HT-29 (cell line): ENCODE results near the gene GUSB. TPM values are rescaled to one million over a fixed set of nuclear protein-coding genes. Genes with fewer than 3 reads are reported as not detected.
A peak's percentile ranks its signal among the peaks of the same experiment; 100 is the strongest.
"Not testable (repeated sequence)": the region's sequence is repeated elsewhere in the genome, so short reads cannot be mapped to it uniquely, and the experiment has no call there.

ENCODE experiments used
- DNase-seq: peaks from one replicate; pipeline ENCODE4 v3.0.0-alpha.2; 2015; ENCODE audit warnings: low spot score
- total RNA-seq: library from RNA; depleted of rRNA; stranded (reverse); fragments of >200 nt; shearing (Covaris generic); gene quantifications from 2 replicates; pipeline ENCODE4 v1.2.3, GENCODE V29; 2014

The GUSB gene
- total RNA-seq, 1 experiment from 2014 or later: 84.3 TPM

DNA sequence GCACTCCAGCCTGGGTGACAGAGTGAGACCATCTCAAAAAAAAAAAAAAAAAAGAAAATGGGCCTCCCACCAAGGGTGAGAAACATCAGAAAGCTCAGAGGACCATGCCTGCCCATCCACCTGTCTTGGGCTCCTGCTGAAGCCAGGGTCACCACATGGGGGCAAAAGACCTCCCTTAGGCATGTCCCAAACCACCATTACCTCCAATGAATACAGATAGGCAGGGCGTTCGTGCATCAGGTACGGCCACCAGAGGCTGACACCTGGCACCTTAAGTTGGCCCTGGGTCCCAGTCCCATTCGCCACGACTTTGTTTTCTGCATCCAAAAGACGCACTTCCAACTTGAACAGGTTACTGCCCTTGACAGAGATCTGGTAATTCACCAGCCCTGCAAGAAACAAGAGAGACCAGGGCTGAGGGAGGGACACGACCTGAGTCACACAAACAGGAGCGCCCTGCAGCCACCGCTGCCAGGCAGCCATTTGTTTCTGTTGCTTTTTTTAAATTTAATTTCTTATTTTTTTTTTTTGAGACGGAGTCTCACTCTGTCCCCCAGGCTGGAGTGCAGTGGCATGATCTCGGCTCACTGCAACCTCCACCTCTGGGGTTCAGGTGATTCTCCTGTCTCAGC lies 6.1 kb downstream of the GUSB start:
- no peak for DNase-seq

DNA sequence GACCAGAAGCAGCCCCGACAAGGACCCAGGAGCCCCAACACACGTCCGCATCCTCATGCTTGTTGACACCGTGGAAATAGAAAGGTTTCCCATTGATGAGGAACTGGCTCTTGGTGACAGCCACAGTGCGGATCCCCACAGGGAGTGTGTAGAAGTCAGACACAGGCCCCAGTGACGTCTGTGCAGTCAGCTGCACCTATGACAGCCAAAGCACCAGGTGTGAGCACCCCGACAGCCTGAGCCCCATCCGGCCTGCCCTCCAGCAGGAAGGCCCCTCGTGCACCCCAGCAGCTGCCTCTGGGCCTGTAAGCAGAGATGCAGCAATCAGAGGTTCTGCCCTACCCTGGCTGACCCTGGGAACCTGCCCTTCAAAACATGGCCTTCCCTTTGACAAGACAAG lies 7.1 kb downstream of the GUSB start:
- DNase-seq: no peak

DNA sequence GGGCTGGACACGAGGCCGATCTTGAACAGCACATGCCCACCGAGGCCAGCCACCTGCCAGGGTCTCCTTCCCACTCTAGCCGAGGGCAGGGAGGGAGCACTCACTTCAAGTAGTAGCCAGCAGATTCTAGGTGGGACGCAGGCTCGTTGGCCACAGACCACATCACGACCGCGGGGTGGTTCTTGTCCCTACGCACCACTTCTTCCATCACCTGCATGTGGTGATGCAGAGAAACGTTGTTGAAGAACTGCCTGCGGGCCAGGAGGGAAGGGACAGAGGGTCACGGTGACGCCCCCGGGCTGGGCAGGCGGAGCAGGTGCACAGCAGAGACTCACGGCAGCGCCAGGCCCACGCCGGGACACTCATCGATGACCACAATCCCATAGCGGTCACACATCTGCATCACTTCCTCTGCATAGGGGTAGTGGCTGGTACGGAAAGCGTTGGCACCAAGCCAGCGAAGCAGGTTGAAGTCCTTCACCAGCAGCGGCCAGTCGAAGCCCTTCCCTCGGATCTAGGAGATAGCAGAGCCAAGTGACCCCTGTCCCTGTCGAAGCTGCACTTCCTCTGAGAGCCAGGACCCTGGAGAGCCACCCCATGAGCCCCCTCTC lies 7.7 kb downstream of the GUSB start:
- no peak for DNase-seq

DNA sequence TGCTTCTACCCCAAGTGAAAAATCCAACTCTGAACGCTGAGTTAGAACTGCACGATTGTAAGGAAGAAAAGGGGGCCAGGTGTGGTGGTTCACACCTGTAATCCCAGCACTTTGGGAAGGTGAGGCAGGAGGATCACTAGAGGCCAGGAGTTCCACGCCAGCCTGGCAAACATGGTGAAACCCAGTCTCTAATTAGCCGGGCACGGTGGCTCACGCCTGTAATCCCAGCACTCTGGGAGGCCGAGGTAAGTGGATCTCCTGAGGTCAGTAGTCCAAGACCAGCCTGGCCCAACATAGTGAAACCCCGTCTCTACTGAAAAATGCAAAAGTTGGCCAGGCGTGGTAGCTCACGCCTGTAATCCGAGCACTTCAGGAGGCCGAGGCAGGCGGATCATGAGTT lies 9.0 kb downstream of the GUSB start:
- DNase-seq: no peak

DNA sequence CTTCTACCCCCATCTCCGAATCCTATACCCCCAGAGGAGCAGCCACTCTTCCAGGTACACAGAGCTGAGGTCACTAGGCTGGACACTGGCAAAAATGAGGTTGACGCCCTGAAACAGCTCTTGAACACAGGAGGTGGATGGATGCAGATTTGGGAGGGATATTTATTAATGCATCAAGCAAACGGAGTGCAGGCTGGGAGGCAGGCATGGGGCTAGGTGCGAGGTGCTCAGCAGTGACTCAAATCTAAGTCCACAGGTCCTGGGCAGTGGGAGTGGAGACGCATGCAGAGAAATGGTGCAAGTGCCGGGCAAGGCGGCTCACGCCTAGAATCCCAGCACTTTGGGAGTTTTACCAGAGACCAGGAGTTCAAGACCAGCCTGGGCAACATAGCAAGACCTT lies 11.0 kb downstream of the GUSB start:
- DNase-seq: no peak

DNA sequence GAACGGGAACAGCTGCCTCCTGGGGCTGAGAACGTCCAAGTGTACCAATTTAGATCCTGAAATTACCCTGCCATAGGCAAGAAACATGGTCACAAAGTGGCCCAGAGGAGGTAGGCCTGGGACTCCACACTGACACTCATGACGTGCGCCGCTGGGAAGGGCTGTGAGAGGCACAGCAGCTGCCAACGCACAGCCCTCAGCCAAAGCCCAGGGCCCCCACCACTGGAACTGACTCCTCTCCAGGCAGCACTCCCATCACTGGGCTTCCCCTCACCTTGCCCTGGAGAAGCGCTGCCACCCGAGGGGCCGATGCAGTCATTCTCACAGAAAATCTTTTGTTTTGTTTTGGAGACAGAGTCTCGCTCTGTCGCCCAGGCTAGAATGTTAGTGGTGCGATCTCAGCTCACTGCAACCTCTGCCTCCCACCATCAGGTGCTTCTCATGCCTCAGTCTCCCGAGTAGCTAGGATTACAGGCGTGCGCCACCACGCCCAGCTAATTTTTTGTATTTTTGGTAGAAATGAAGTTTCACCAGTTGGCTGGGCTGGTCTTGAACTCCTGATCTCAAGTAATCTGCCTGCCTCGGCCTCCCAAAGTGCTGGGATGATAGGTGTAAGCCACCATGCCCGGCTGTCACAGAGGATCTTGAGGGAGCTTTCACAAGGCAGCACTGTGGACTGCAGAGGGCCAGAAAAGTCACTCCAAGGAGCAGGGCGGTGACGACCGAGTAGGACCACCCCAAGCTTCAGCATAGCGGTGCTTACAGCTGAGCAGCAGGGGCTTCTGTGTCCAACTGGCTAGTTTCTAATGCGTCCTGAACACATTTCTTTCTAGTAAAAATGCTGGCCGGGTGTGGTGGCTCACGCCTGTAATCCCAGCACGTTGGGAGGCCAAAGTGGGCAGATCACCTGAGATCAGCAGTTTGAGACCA lies 13.5 kb downstream of the GUSB start:
- DNase-seq: no peak

DNA sequence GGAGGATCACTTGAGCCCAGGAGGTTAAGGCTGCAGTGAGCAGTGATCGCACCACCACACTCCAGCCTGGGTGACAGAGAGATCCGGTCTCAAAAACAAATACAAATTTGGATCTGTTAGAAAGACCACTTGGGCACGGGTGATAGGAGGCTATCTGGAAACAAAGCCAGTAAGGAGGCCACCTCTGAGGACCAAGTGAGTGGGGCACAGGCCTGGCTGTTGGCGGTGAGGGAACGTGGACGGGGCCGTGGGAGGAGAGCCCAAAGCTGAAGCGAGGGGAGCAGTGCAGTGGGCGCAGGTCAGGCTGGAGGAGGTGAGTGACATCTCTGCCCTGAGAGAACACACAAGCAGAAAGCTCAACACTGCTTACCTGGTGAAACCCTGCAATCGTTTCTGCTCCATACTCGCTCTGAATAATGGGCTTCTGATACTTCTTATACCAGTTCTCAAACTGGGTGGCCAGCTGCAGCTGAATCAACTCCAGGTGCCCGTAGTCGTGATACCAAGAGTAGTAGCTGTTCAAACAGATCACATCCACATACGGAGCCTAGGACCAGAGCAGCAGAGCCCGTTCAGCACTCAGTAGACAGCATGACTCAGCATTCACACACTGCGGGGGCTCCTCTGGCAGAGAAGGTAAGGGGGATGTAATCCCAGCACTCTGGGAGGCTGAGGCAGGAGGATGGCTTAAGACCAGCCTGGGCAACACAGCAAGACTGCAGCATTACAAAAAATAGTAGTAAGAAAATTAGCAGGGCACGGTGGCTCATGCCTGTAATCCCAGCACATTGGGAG lies 14.5 kb downstream of the GUSB start:
- no peak for DNase-seq

DNA sequence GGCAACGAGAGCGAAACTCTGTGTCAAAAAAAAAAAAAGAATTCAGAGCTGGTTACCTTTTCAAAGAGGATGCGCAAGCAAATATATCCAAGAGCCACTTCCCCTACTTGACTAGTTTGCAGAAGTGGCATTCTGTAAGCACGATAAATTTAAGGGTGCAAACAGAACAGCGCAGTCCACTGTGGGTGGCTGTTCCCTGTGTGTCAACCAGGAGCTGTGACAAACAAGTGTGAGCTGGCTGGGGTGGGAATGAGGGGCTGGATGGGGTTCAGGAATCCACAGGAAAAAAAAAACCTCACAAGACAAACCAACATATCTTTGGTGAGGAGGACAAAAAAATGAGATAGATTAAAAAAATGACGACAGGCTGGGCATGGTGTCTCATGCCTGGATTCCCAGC lies 15.9 kb downstream of the GUSB start:
- DNase-seq: no peak

DNA sequence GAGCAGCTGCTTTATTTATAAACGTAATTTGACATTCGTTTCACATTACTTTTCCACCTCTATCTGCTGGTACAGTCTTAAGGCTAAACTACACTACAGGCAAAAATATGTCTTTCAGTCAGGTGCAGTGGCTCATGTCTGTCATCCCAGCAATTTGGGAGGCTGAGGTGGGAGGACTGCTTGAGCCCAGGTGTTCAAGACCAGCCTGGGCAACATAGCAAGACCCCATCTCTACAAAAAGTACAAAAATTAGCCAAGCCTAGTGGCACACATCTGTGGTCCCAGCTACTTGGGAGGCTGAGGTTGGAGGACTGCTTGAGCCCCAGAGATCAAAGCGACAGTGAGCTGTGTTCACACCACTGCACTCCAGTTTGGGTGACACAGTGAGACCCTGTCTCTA lies 17.3 kb downstream of the GUSB start:
- not testable (repeated sequence) for DNase-seq

DNA sequence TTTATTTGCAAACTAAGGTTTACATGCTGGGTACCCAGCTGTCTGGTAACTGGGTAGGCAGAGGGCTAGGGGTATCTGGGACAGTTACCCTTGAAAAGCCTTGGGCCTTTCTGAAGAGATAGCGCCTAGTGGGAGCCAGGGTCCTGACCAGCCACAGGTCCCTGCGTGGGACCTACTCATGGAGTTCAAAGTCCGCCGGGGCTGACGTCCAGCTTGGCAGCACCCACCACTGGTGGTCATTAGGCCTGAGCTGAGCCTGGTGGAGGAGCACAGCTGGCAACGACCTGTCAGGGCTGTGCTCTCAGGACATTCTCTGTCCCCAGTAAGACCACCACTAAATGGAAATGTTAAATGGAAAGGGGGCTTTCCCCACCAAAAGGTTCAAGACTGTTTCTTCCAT lies 20.0 kb downstream of the GUSB start:
- no peak for DNase-seq

DNA sequence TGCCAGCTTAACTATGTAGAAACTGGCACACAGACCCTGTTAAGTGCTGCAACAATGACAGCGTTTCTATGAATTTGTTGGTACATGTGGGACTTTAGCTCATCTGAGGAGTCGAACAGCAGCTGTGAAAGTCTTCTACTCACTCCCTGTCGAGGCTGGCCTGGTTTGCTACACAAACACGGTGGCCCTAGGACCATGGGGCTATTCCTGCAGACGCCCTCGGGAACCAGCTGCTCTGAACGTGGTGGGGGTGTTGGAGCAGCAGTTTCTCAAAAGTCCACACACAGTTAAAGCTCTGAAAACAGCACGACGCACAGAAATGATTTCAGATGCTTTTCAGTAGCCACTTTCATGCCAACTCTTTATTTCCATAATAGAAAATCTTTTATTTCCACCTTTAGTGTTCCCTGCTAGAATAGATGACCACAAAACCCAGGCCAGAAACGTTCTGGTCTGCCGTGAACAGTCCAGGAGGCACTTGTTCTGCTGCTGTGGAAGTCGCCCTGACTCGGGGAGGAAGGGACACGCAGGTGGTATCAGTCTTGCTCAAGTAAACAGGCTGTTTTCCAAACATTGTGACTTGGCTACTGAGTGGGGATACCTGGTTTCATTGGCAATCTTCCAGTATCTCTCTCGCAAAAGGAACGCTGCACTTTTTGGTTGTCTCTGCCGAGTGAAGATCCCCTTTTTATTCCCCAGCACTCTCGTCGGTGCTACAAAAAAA lies 21.5 kb downstream of the GUSB start:
- DNase-seq: no peak

DNA sequence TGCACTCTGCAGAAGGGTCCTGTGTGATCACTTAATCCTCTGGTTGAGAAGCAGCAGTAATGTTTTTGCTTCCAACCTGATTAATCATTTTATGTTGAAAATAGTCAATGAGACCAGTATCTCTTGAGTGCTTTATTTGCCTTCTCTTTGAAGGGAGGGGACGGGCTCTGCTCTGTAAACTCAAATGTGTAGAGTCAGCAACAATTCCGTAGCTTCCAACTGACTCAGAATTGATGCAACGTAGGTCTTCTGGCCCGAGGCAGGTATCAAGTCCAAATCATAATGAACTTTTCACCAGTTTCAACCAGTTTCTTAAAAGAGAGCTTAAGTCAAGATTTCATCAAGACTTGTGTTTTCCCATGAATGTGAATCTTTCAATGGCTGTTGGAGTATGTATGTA lies 26.3 kb downstream of the GUSB start:
- no peak for DNase-seq

DNA sequence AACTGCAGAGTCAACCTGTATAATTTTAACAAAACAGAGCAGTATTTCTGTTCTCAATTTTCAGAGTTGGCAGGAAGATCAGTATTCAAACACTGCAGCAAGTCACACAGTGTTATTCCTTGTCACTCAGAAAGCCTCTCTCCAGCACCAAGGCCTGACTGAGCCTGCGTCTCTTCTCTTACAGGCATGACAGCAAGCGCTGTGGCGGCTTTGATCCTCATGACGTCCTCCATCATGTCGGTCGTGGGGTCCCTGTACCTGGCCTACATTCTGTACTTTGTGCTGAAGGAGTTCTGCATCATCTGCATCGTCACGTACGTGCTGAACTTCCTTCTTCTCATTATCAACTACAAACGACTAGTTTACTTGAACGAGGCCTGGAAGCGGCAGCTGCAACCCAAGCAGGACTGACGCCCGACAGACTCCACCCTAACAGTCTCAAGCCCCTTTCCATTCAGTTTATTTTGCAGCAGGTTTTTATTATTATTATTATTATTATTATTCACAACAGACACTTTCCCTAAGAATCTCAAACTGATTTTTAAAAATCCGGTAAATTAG lies 28.0 kb downstream of the GUSB start:
- no peak for DNase-seq

DNA sequence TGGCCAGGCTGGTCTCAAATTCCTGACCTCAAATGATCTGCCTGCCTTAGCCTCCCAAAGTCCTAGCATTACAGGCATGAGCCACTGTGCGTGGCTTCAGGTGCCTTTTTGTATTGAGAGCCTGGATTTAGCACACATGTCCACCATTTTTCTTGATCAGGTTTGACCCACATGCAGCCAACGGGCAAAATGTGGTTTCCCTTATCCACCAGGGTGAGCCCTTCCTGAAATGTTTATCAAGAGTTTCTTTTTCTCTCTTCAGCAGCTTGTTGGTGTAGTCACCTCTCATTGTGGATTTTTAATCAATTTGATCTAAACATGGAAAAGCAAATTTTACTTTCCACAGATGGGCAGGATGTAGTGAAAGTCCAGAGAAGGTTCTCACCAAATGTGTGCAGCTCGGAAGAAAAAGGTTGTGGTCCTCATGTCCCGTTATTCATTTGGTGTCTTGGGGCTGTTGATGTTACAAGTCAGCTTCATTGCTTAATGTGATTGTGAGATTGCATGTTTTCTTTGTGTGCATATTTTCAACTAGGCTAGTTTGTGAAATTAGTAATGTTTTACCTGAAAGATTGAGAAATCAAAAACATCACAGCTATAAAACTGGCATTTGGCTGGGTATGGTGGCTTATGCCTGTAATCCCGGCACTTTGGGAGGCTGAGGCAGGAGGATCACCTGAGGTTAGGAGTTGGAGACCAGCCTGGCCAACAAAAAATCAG lies 28.9 kb downstream of the GUSB start:
- DNase-seq: no peak

DNA sequence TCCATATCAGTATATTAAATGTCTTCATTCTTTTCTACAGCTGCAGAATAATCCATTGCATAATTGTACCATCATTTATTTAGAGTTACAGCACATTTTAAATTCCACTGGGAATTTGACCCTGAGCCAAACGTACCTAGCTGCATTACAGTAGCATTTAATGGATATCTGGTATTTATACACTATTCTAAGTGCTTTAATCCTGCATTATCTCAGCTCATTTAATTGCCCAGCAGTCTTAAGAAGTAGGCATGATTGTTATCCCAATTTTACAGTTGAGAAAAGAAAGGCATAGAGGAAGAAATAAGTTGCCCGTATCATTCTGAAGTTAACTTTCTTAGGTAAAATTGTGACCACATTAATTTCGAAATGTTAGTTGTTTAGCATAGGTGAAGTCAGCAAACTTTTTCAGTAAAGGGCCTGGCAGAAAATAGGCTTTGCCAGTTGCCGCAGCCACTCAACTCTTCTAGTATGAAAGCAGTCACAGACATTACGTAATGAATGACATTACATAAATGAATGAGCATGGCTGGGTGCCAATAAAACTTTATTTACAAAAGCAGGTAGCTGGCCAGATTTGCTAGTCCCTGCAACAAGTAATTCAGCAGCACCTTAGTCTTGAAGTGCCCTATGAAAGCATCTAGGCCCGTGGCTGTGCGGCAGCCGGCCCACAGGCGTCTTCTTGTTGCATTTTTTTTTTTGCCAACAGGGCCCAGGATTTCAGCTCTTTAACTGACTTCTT lies 30.0 kb downstream of the GUSB start:
- DNase-seq: peak; percentile 48

DNA sequence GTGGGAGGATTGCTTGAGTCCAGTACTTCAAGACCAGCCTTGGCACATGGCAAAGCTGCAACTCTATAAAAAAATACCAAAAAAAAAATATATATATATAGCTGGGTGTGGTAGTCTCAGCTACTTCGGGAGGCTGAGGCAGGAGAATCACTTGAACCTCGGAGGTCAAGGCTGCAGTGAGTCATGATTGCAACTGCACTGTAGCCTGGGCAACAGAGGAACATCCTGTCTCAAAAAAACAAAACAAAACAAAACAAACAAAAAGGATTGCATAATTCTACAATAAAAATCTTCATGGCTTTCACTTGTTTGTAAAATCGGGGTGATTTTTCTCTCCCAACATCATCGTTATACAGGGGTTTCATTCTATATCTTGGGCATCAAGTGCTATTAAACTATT lies 35.1 kb downstream of the GUSB start:
- DNase-seq: no peak

DNA sequence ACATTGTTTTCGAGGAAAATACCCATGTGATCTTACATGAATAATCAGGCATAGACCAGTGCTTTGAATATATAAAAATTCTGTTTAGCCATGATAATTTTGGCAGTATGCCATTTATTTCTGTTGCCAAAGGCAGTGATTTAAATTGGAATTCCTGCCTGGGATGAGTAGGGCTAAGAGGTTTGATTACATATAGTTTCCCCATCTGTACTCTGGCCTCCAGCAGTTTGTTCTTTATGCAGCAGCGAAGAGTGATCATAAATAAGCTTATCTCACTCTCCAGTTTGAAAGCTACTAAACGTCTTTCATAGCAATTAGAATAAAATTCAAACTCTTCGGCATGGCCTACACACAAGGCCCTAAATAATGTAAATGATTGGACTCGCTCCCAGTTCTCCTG lies 36.2 kb downstream of the GUSB start:
- DNase-seq: not testable (repeated sequence)

DNA sequence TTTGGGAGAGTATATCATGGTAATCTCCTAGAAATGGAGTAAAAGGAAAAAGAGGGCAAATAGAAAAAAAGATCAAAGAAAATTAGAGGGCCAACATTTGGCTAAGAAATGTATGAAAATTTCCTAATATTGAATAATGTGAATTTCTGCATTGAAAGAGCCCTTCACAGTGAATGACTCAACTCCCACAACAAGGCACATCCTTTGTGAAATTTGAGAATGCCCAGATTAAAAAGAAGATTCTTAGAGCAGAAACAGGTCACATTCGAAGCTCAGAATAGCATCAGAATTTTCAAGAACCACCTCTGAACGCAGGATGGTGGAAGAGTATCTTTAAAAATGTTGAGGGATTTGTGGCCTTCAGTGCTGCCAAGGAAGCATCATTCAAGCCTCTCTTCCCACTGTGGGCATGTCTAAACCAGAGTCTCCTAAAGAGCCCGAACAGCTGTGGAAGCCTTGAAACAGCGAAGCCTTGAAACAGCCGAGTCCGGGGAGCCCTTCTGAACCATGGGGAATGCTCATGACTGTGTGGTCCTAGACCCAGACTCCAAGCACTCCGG lies 43.6 kb downstream of the GUSB start:
- no peak for DNase-seq

DNA sequence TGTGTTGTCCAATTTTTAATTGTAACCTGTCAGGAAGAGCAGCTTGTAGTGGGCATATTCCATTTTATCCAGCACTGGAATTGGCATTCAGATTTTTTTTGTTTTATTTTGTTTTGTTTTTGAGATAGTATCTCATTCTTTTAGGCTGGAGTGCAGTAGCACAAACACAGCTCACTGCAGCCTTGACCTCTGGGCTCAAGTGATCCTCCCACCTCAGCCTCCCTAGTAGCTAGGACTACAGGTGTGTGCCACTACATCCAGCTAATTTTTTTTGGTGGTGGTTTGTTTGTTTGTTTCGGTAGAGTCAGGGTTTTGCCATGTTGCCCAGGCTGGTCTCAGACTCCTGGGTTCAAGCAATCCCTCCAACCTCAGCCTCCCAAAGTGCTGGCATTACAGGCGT lies 44.7 kb downstream of the GUSB start:
- DNase-seq: no peak
